ENCODE data around the gene ANXA1.

Gene ANXA1

DNA sequence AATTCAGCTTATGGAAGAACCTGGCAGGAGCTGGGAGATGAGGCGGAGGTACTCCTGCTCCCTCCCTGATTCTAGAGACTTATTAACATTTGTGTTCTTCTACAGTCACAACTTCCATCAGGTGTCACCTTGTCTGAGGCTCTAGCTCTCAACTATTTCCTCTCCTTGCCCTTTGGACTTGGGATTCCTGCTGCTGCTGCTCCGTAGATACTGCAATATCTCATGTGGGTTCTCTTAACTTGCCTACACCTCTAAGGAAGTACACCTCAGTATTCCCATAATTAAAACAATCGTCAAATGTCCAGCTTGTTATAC, 21.2 kb downstream of the ANXA1 start:
- no peak overlapping the region for H3K4me3 ChIP-seq (ENCODE audit: low read depth, low read length)
- no peak for TF ChIP-seq CTCF (IDR thresholded peaks at IDR 0.05; ENCODE audit: borderline replicate concordance, insufficient read depth, low read depth, low read length)

- TF ChIP-seq CTCF (IDR thresholded peaks at IDR 0.05; ENCODE audit: borderline replicate concordance, insufficient read depth, low read depth, low read length), result no peak
- H3K4me3 ChIP-seq (ENCODE audit: low read depth, low read length), result no peak overlapping the region
Measured at GRCh38 chr9:73173557-73174329, 22.1 kb downstream of the ANXA1 start.

DNA sequence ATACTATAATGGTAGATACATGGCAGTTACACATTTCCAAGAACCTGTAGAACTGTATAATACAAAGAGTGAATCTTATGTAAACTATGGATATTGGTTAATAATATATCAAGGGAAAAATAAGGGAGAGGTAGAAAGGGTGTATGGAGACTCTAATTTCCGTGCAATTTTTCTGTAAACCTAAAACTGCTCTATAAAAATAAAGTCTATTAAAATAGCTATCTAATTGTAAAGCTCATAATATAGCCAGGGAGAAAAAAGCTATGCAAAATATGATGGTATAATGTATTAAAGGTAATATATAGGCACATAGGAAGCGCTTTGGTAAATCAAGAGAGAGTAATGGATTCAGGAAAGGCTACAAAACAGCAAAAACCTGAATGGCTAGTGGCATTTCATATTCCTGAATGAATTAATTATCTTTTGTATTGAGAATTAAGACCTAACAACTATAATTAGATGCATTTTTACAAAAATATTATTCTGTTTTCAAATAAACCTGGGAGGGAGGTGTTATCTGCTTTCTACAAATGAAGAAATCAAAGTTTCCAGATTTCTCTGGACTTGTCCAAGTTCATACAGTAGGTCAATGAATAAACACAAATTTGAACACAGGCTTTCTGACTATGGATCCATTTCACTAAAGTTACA, 22.8 kb downstream of the ANXA1 start:
- TF ChIP-seq CTCF (IDR thresholded peaks at IDR 0.05; ENCODE audit: borderline replicate concordance, insufficient read depth, low read depth, low read length), result no peak
- no peak overlapping the region for H3K4me3 ChIP-seq (ENCODE audit: low read depth, low read length)

DNA sequence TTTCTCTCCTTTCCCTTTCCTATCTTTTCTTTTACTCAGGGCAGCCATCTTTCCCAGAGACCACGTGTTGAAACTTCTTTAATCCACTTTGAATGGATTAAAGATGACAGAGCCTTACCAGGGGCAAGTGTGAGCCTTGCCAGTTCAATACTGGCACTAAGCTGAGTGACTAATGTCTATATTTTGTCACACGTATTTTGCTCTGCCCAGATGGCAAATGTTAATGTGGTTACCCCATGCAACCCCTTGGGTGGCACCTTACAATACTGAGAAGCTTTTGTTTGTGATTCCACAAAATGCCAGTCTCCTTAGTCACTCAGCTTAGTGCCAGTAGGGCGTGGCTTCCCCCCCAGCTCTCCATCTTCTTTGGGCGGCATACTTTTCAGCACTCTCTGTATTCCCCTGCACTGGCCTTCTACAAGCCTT, 24.8 kb downstream of the ANXA1 start:
- TF ChIP-seq CTCF (IDR thresholded peaks at IDR 0.05; ENCODE audit: borderline replicate concordance, insufficient read depth, low read depth, low read length), result no peak
- H3K4me3 ChIP-seq (ENCODE audit: low read depth, low read length), result no peak overlapping the region

DNA sequence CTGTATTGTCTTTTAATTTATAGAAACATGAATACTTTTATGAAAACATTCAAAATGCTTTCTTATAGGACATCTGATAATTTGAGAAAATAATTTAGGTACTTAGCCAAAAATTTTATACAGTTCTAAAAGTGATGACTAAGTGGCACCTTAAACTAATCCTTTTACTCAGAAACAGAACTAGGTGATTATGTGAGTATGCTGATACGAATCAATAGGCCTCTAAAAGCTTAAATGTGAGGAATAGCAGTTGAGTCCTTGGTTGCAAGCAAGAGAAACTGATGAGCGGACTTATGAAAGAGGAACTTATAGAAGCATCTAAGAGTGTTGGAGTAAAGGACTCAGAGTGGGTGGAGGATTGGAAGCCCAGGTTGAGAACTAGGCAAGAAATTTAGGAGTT, 26.4 kb downstream of the ANXA1 start:
- H3K4me3 ChIP-seq (ENCODE audit: low read depth, low read length), result no peak overlapping the region
- no peak for TF ChIP-seq CTCF (IDR thresholded peaks at IDR 0.05; ENCODE audit: borderline replicate concordance, insufficient read depth, low read depth, low read length)

GRCh38 chr9:73179589-73179988, 27.9 kb downstream of the ANXA1 start:
- H3K4me3 ChIP-seq (ENCODE audit: low read depth, low read length), result no peak overlapping the region
- TF ChIP-seq CTCF (IDR thresholded peaks at IDR 0.05; ENCODE audit: borderline replicate concordance, insufficient read depth, low read depth, low read length), result no peak

GRCh38 chr9:73180403-73180802, 28.7 kb downstream of the ANXA1 start:
- no peak for TF ChIP-seq CTCF (IDR thresholded peaks at IDR 0.05; ENCODE audit: borderline replicate concordance, insufficient read depth, low read depth, low read length)
- H3K4me3 ChIP-seq (ENCODE audit: low read depth, low read length), result no peak overlapping the region

All from GM12875 (cell line).